Esophagus muscularis mucosa (tissue), 4 donors: ENCODE results near the gene HNF1B.

Experiments
- EP300 ChIP-seq: sonication (generic); formaldehyde crosslinking; IDR thresholded peaks from one replicate; pipeline ENCODE4 v1.6.1; 2017; ENCODE audit warnings: antibody characterized with exemption
- POLR2A ChIP-seq: fragments of 450-650 bp; IDR thresholded peaks from one replicate; pipeline ENCODE4 v1.6.1; 2017; ENCODE audit warnings: antibody characterized with exemption, moderate library complexity, mild to moderate bottlenecking, low read depth
- POLR2AphosphoS5 ChIP-seq, 2 donors: sonication (generic); formaldehyde crosslinking; IDR thresholded peaks; one replicate each; pipeline ENCODE4 v1.6.1; 2017; ENCODE audit warnings: antibody characterized with exemption in 2 of 2
- TF ChIP-seq, protein P1 (sequence below), 3 experiments: fragments of 200-600 bp in 2 of 3; fragments of 450-650 bp in 1 of 3; sonication (generic) in 2 of 3; IDR thresholded peaks; one replicate each; pipeline ENCODE4 v1.5.1; 2017 to 2019; ENCODE audit warnings: antibody characterized with exemption in 3 of 3, mild to moderate bottlenecking in 2 of 3, moderate library complexity in 1 of 3

DNA sequence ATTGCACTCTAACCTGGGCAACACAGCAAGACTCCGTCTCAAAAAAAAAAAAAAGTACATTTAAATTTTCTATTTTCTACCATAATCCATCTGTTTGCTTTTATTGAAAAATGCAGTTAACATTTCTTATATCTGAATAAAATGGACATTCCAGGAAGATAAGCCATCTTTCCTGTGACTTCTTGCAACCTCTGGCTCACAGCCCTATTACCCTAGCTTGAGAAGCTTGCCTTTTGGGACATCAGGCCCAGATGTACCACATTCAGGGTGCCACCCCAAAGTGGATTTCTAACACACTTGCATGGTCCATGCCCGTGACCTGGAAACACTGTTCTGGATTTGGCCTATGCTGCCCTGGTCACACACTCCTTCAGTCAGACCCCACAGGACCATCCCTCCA is 71.5 kb downstream of the HNF1B start:
- TF ChIP-seq POLR2A (no peak), EP300 (no peak), POLR2AphosphoS5 (IDR thresholded peaks at IDR 0.05) (no peak)
- TF ChIP-seq, protein P1, sequence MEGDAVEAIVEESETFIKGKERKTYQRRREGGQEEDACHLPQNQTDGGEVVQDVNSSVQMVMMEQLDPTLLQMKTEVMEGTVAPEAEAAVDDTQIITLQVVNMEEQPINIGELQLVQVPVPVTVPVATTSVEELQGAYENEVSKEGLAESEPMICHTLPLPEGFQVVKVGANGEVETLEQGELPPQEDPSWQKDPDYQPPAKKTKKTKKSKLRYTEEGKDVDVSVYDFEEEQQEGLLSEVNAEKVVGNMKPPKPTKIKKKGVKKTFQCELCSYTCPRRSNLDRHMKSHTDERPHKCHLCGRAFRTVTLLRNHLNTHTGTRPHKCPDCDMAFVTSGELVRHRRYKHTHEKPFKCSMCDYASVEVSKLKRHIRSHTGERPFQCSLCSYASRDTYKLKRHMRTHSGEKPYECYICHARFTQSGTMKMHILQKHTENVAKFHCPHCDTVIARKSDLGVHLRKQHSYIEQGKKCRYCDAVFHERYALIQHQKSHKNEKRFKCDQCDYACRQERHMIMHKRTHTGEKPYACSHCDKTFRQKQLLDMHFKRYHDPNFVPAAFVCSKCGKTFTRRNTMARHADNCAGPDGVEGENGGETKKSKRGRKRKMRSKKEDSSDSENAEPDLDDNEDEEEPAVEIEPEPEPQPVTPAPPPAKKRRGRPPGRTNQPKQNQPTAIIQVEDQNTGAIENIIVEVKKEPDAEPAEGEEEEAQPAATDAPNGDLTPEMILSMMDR (IDR thresholded peaks at IDR 0.05) = no peak
